ENCODE measurements around the gene TTF2.

The TTF2 gene

DNA sequence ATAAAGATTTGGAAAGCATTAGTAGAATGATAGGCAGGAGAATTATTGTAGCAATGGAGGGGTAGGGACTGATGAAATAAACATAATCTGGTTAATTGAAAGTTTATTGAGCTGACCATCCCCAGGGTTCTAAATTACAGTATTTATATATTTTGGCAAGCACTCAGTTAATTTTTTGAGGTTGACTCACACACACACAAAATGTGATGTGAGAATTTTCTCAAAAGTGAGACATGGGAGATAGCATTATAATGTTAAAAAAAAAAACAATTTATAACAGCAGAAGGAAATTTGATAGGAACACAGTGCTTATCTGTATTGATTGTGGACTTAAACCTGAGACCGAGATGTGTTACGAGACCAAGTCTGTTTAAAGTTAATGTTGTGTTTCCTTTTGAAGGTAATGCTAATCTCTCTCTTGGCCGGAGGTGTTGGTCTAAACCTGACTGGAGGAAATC lies 36.9 kb downstream of the TTF2 start:
- Histone ChIP-seq H3K27ac (ENCODE audit: low read depth, low read length) (no peak overlapping the region), H3K9me2 (replicated peaks; ENCODE audit: insufficient read depth, low read length) (no peaks in the 10 kb centered on the region), H3F3A (ENCODE audit: insufficient read depth) (no peaks in the 10 kb centered on the region), H3K27me3 (ENCODE audit: low read length) (no peaks in the 10 kb centered on the region), H3K4me3 (ENCODE audit: insufficient read depth, low read length, poor library complexity, severe bottlenecking) (no peak overlapping the region), H2AFZ (ENCODE audit: low read depth, low read length, severe bottlenecking) (no peak overlapping the region), H3K9ac (ENCODE audit: low read length) (no peak overlapping the region), H3K36me3 (ENCODE audit: low read length) (peaks cover 54% of the 10 kb centered on the region), H3K79me2 (ENCODE audit: insufficient read depth, low read length) (no peaks in the 10 kb centered on the region), H4K20me1 (ENCODE audit: low read depth, low read length) (no peaks in the 10 kb centered on the region), H3K4me2 (ENCODE audit: low read depth, low read length, poor library complexity, severe bottlenecking) (no peak overlapping the region), H3K9me3 (ENCODE audit: insufficient read depth, low read length) (no peaks in the 10 kb centered on the region)
- TF ChIP-seq EZH2phosphoT487 (conservative IDR thresholded peaks at IDR 0.05; ENCODE audit: low read length) = no peak
- TF ChIP-seq, protein P1, sequence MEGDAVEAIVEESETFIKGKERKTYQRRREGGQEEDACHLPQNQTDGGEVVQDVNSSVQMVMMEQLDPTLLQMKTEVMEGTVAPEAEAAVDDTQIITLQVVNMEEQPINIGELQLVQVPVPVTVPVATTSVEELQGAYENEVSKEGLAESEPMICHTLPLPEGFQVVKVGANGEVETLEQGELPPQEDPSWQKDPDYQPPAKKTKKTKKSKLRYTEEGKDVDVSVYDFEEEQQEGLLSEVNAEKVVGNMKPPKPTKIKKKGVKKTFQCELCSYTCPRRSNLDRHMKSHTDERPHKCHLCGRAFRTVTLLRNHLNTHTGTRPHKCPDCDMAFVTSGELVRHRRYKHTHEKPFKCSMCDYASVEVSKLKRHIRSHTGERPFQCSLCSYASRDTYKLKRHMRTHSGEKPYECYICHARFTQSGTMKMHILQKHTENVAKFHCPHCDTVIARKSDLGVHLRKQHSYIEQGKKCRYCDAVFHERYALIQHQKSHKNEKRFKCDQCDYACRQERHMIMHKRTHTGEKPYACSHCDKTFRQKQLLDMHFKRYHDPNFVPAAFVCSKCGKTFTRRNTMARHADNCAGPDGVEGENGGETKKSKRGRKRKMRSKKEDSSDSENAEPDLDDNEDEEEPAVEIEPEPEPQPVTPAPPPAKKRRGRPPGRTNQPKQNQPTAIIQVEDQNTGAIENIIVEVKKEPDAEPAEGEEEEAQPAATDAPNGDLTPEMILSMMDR (IDR thresholded peaks at IDR 0.05; ENCODE audit: insufficient read depth, low read length, poor library complexity, severe bottlenecking) = no peak

- TF ChIP-seq, protein P1 (IDR thresholded peaks at IDR 0.05; ENCODE audit: insufficient read depth, low read length, poor library complexity, severe bottlenecking) = no peak
- no peak for TF ChIP-seq EZH2phosphoT487 (conservative IDR thresholded peaks at IDR 0.05; ENCODE audit: low read length)
- peaks cover 54% of the 10 kb centered on the region for H3K36me3 ChIP-seq (ENCODE audit: low read length)
Observed at GRCh38 chr1:117097443-117097842, 37.3 kb downstream of the TTF2 start.

GRCh38 chr1:117098287-117098890 lies 38.3 kb downstream of the TTF2 start:
- Histone ChIP-seq H3K9me3 (ENCODE audit: insufficient read depth, low read length) (no peaks in the 10 kb centered on the region), H3K4me3 (ENCODE audit: insufficient read depth, low read length, poor library complexity, severe bottlenecking) (no peak overlapping the region), H4K20me1 (ENCODE audit: low read depth, low read length) (no peaks in the 10 kb centered on the region), H3K9me2 (replicated peaks; ENCODE audit: insufficient read depth, low read length) (no peaks in the 10 kb centered on the region), H3K9ac (ENCODE audit: low read length) (no peak overlapping the region), H2AFZ (ENCODE audit: low read depth, low read length, severe bottlenecking) (no peak overlapping the region), H3K79me2 (ENCODE audit: insufficient read depth, low read length) (no peaks in the 10 kb centered on the region), H3K4me2 (ENCODE audit: low read depth, low read length, poor library complexity, severe bottlenecking) (no peak overlapping the region), H3K36me3 (ENCODE audit: low read length) (peaks cover 58% of the 10 kb centered on the region), H3K27me3 (ENCODE audit: low read length) (no peaks in the 10 kb centered on the region), H3K27ac (ENCODE audit: low read depth, low read length) (no peak overlapping the region), H3F3A (ENCODE audit: insufficient read depth) (no peaks in the 10 kb centered on the region)
- no peak for TF ChIP-seq EZH2phosphoT487 (conservative IDR thresholded peaks at IDR 0.05; ENCODE audit: low read length)
- TF ChIP-seq, protein P1 (IDR thresholded peaks at IDR 0.05; ENCODE audit: insufficient read depth, low read length, poor library complexity, severe bottlenecking) = no peak

More at GRCh38 chr1:117097443-117097842, 37.3 kb downstream of the TTF2 start:
- H3F3A ChIP-seq (ENCODE audit: insufficient read depth) = no peaks in the 10 kb centered on the region
- no peak overlapping the region for H3K4me2 ChIP-seq (ENCODE audit: low read depth, low read length, poor library complexity, severe bottlenecking)
- H4K20me1 ChIP-seq (ENCODE audit: low read depth, low read length) = no peaks in the 10 kb centered on the region
- H3K27ac ChIP-seq (ENCODE audit: low read depth, low read length) = no peak overlapping the region
- no peaks in the 10 kb centered on the region for H3K27me3 ChIP-seq (ENCODE audit: low read length)
- no peaks in the 10 kb centered on the region for H3K9me2 ChIP-seq (replicated peaks; ENCODE audit: insufficient read depth, low read length)
- no peak overlapping the region for H2AFZ ChIP-seq (ENCODE audit: low read depth, low read length, severe bottlenecking)
- H3K9me3 ChIP-seq (ENCODE audit: insufficient read depth, low read length) = no peaks in the 10 kb centered on the region
- no peaks in the 10 kb centered on the region for H3K79me2 ChIP-seq (ENCODE audit: insufficient read depth, low read length)
- H3K9ac ChIP-seq (ENCODE audit: low read length) = no peak overlapping the region
- no peak overlapping the region for H3K4me3 ChIP-seq (ENCODE audit: insufficient read depth, low read length, poor library complexity, severe bottlenecking)
